HS-5 (cell line): ENCODE results near the gene ANP32A.
"Not testable (repeated sequence)": the region's sequence is repeated elsewhere in the genome, so short reads cannot be mapped to it uniquely, and the experiment has no call there.

Experiments
- DNase-seq: peaks from one replicate; pipeline ENCODE4 v3.0.0-alpha.2; 2012; ENCODE audit warnings: low read depth

ANP32A gene

DNA sequence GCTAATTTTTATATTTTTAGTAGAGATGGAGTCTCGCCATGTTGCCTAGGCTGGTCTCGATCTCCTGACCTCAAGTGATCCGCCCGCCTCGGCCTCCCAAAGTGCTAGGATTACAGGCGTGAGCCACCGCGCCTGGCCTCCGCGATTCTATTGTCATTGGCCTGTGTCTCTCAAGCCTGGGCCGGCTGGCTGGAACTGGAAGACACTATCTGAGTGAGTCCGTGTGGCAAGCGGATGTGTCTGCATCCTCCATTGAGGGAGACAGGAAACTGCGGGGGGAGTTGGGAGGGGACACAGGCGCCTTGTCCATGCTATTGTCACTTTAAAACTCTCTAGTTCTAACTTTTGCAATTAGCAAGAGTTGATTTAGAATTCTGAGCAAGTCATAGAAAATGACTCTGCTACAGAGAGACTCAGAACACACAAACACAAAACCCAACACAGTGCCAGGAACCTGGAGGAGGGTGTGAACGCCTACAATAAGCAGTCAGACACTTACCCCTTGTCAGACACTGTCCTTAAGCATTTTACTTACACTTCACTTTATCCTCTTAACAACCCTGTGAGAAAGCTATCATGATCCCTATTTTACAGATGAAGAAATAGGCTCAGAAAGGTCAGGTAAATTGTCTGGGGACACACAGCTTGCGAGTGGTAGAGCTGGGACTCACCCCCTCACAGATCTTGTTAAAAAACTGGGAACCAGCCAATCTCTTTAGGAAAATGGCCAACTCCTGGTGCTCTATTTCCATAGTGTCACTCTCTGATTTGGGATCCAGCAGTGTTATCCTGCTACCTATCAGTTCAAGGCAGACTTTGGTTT lies 38.7 kb downstream of the ANP32A start:
- DNase-seq = no peak

DNA sequence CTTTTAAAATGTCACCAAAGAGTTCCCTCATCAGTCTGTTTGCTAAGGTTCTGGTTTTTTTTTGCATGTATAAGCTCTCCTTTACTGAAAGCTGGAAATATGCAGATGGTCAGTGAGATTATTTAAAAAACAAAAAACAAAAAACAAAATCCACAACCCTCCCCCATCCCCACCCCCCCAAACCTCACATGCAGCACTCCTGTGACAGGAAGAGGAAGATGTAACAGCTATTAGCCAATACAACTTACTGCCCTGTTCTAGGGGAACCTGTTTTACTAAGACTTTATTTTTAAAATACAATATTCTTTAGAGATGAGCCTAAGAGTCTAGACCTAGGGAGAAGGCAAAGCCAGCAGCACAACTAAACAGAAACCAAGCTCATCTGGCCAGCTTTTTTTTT lies 39.5 kb downstream of the ANP32A start:
- DNase-seq = no peak

DNA sequence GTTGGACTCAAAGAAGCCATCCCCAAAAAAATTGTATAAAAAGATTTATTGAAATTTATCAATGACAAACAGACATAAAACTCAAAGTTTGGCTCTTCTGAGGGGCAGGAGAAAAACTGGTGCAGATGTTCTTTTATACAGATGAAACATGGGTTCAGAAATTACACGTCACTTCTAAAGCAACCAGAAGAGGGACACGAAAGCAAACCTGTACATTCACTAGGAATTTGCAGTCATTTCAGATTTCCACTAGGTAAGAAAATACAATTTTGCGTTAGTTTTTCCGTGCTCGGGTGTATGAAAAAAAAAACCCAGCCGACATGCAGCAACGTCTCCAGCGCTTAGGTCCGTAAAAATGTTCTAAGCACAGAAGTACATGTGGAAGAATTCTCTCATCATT lies 41.8 kb downstream of the ANP32A start:
- no peak for DNase-seq

DNA sequence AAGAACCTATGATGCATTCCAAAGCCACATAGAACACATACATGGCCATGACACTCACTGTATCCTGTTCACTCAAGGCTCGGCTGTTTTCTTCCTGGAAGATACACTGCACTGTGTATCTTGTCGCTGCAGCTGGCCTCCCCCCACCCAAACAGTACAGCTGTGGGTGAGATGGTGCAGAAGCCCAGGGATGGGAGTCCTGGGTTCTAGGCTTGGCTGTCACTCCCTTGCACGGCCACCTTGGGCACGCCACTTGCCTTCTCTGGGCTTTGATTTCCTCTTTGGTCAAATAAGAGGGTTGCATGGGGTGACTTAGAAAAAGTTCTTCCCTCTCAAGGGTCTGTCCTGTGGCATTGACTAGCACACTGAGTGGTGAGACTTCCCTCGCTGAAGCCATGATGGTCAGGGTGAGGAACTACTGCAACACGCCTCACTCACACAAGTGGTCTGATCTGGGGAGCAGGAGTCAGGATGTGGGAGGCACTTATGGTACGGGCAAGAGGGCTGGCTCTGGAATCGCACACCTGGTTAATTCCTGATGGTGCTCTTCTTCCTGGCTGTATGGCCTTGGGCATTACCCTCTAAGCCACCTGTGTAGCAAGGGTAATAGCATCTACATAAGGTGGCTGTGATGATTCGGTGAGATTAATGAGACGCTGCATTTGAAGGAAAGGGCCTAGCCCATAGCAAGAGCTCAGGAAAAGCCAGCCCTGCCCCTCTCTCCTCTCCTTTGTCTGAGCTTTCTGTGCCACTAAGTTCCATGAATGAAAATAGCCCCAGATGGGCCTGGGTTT lies 44.0 kb downstream of the ANP32A start:
- DNase-seq = no peak

DNA sequence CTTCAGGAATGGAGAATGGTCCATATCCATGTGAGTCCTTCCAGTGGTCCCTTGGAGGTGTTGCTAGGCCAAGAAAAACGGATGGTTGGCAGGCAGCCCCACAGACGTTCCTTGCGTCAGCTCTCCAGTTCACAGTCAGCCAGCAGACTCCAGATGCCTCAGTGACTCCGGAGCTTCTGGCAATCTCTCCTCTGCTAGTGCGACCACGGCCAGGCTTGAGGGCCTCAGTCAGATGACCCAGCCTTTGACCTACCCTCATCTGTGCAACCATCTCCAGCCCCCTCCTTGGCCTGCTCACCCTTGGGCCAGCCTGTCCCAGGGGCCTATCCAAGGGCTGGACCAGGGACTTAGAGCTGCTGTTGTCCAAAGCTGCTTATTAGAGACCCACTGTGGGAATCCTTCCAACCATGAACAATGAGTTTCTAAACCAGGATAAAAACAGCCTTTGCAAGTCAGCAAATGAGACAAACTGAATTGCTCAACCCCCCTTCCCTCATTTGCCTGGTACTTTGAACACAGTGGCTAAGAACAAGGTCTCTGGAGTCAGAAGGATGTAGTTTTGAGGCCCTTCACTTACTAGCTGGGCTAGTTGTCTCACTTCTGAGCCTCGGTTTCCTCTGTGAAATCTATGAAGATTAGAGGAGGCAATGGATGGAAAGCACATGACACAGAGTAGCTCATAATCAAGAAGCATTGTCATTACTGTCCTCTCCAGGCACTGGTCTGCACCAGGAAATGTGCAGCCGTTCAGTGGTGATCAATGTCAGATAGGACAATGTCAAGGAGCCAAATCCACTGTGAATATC lies 44.8 kb downstream of the ANP32A start:
- no peak for DNase-seq

DNA sequence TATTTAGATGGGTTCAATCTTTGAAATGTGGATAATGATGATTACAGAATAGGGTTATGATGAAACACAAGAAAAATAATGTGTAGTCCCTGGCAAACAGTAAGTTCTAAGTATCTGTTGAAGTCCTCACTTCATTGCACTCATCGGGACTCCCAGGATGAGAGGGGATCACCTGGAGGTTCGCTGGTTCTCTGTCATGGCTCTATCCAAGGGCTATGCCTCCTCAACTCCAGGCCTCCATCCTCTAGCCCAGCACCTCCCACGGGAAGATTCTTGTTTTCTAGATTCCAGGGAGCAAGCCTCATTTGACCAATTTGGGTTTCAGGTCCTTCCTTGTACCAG lies 45.5 kb downstream of the ANP32A start:
- no peak for DNase-seq

DNA sequence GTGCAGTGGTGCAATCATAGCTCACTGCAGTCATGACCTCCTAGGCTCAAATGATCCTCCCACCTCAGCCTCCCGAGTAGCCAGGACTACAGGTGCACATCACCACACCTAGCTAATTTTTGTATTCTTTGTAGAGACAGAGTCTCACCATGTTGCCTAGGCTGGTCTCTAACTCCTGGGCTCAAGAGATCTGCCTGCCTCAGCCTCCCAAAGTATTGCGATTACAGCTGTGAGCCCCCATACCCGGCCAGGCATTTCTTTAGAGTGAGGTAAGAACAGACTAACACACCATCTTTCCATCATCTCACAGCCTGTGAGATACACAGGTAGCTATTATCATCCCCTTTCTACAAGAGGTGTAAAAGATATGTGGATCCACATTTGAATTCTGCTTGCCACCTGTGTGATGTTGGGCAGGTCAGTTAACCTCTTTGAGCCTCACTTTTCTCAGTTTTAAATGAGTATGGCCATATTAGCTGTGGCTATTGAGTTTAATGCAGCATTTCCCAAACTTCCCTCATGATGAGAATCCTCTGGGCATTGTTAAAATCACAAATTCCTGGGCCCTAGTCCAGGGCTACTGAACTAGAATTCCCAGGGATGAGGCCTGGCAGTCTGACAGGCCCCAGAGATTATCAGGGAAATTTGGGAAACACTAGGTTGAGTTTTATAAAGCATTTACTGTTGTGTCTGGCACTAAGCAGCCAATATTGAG lies 46.0 kb downstream of the ANP32A start:
- no peak for DNase-seq

DNA sequence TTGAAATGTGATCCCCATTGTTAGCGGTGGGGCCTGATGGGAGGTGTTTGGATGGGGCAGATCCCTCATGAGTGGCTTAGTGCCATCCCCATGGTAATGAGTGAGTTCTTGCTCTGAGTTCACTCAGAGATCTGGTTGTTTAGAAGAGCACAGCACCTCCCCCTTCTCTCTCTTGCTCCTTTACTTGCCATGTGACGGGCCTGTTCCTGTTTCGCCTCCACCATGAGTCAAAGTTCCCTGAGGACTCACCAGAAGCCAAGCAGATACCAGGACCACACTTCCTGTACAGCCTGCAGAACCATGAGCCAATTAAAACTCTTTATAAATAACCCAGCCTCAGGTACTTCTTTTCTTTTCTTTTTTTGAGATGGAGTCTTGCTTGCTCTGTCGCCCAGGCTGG lies 46.6 kb downstream of the ANP32A start:
- no peak for DNase-seq

DNA sequence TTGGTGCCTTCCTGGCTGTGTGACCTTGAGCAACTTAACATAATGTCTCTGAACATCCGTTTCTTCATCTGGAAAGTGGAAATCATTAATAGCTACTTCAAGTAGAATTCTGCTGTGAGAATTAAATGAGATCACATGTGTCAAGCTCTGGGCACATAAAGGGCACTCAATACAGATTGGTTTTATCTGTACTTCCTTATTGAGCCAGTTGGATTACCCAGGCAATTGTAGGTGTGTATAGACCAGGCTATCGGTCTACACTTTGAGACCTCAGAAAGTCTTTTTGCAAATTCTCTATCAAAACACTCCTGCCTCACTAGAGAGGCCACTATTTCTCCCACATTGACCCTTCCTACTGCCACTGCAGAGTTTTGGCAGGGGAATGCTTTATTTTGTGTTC lies 47.7 kb downstream of the ANP32A start:
- no peak for DNase-seq

DNA sequence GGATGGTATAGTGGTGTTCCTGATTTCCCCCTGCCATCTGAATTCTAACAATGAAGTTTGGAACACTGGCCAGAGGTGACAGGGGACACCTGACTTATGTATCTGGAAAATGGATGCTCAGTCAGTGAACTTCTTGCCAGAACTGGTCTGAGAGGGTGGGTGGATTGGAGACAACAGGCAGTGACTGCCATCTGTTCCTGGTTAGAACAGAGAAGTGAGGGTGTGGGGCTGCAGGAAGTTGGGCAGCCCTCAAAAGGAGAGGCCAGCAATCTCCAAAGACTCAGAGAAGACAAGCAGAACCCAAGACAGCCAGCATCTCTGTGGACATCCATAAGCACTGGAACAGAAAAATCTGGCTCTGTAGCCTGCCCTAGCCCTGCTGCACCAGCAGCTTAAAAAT lies 50.5 kb downstream of the ANP32A start:
- no peak for DNase-seq

DNA sequence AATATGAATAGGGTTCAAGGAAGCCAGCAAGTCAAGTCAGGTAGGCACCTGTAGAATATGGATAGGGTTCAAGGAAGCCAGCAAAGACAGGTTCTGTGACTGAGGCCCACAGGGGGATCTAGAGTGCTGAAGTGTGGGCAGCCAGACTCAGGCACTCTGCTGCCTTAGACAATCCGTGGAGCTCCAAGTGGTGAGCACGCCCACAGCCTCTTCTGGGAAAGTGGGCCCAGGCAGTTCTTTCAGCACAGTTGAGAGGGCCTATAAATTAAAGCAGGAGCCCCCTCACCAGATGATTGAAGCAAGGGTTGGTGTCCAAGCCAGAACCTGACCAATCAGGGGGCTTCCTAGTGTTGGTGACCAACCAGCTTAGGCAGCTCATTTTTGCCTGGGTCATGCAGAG lies 51.0 kb downstream of the ANP32A start:
- no peak for DNase-seq

DNA sequence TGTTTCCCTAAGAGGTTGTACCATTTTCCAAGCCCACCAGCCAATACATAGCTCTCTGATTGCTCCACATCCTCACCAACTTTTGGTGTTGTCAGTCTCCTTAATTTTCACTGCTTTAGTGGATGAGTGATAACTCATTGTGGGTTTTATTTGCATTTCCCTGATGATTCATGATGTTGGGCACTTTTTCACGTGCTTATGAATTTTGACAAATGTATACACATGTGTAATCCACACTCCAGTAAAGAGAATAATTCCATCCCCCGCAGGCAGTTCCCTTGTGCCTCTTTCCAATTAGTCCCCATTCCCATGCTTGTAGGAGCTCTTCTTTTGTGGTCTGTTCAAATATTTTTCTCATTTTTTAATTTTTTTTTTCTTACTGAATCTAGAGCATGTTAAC lies 52.4 kb downstream of the ANP32A start:
- peak; percentile 66 for DNase-seq

DNA sequence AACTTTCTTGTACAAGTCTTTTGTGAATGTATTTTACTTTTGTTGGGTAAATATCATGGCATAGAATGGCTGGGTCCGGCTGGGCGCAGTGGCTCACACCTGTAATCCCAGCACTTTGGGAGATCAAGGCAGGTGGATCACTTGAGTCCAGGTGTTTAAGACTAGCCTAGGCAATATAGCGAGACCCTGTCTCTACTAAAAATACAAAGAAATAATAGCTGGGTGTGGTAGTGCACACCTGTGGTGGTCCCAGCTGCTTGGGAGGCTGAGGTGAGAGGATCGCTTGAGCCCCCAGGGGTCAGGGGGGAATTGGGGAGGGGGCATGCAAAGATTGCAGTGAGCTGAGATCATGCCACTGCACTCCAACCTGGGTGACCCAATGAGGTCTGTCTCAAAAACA lies 52.9 kb downstream of the ANP32A start:
- no peak for DNase-seq

DNA sequence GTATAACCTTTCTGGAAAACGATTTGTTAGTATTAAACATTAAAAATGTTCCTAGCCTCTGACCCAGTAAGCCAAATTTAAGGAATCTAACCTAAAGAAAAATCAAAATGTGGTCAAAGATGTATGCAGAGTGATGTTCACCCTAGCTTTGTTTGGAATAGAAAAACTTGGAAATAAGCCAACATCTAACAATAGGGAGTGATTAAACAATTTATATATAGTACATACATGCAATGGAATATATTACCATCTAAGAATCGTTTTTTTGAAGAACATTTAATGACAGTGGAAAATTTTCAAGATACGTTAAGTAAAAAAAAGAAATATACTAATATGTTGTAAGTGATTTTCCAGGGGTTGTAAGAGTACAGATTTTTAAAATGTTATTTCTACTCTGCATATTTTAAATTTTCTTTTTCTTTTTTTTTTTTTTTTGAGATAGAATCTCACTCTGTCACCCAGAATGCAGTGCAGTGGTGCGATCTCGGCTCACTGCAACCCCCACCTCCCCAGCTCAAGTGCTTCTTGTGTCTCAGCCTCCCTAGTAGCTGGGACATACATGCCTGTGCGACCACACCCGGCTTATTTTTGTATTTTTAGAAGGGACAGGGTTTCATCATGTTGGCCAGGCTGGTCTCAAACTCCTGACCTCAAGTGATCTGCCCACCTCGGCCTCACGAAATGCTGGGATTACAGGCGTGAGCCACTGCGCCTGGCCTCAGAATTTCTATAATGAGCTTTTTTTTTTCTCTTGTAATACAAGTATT lies 54.9 kb downstream of the ANP32A start:
- no peak for DNase-seq

DNA sequence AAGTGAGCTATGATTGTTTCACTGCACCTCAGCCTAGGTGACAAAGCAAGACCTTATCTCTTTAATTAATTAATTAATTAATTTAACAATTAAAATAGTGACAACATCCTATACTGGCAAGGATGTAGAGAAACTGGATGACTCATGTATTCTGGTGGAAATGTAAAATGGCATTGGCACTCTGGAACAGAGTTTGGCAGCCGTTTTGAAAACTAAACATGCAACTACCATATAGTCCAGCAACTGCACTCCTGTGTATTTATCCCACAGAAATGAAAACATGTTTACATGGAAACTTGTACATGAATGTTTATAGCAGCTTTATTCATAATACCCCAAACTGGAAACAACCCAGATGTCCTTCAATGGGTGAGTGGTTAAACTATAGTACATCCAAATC lies 56.6 kb downstream of the ANP32A start:
- no peak for DNase-seq

DNA sequence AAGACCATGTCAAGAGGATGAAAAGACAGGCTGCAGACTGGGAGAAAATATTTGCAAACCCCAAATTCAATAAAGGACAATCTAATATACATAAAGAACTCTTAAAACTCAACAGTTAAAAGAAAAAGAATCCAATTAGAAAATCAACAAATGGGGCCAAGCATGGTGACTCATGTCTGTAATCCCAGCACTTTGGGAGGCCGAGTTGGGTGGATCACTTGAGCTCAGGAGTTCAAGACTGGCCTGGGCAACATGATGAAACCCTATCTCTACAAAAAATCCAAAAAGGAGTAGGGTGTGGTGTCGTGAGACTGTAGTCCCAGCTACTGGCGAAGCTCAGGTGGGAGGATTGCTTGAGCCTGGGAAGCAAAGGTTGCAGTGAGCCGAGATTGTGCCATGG lies 57.6 kb downstream of the ANP32A start:
- DNase-seq = no peak

DNA sequence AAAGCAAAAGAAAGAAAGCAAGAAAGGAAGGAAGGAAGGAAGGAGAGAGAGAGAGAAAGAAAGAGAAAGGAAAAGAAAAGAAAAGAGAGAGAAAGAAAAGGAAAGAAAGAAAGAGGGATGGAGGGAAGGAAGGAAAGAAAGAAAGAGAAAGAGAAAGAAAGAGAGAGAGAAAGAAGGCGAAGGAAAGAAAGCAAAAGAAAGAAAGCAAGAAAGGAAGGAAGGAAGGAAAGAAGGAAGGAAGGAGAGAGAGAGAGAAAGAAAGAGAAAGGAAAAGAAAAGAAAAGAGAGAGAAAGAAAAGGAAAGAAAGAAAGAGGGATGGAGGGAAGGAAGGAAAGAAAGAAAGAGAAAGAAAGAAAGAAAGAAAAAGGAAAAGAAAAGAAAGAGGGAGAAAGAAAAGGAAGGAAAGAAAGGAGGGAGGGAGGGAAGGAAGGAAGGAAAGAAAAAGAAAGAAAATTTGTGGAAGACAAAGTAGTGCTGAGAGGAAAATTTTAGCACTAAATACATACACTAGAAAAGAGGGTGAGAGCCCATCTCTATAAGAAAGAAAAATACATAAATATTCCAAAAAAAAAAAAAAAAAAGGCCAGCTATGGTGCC lies 60.6 kb downstream of the ANP32A start:
- DNase-seq = not testable (repeated sequence)

DNA sequence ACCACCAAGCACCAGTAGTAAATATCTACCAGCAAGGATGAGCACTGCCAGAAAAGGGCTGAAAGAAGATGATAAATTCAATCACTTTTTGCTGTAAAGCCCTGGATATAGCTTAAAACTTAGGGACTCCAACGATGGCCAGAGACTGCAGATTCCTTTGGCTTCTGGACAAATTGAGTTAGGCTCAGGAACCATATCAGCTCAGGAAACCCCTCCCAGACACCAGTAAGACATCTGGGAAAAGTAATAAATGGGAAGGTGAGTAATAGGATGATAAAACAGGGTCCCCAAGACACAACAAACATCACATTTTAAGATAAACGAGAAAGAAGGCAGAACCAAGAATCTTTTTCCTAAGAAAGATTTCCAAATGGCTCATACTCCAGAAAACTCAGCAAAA lies 65.0 kb downstream of the ANP32A start:
- no peak for DNase-seq

DNA sequence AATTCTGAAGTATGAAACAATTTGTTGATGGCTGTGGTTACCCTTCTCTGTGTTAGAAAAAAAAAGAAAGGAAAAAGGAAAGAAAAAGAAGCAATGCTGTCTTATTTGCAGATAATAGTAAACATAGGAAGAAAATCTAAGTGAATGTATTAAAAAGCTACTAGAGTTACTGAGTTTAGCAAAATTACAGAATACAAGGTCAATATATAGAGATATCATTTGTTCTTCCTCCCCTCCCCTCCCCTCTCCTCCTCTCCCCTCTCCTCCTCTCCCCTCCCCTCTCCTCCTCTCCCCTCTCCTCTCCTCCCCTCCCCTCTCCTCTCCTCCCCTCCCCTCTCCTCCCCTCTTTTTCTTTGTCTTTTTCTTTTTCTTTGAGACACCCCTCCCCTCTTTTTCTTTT lies 69.1 kb downstream of the ANP32A start:
- no peak for DNase-seq

DNA sequence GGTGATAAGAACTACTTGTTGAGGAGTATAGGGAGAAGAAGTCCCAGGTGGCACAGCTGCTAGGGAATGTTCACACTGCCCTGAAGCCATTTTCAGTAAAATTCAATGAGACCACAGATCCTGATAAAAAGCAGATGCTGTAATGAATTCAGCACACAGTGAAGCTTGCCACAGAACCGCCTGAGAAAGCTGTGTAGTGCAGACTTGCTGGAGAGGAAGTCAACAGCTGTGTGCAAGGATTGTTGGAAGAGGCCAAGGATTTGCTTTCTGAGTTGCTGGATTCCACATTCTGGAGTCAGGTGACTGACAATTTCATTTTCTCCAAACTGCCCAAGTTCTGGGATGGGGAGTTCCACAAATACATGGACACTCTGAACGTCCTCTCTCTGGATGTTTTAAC lies 70.9 kb downstream of the ANP32A start:
- DNase-seq = no peak

DNA sequence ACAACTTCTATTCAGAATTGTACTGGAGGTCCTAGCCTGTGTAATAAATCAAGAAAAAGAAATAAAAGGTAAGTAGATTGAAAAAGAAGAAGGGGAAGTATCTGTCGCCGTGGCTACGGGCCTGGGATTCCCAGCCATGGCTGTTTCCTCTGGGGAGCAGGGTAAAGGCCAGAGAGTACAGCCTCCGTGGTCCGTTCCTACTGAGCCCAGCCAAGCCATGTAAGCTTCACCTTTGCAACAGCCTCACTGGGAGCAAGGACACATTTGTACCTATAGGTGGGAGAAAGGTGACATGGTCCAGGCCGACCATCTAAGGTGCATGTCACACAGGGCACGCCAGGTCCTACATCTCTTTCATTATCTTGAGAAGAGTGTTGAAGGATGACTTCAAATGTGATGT lies 71.3 kb downstream of the ANP32A start:
- no peak for DNase-seq
